Karpas-422 (cell line): Measurements from ENCODE around the gene MEIS1. TPM values are rescaled to one million over a fixed set of nuclear protein-coding genes. Genes with fewer than 3 reads are reported as not detected.

Source experiments
- DNase-seq: peaks from one replicate; pipeline ENCODE4 v3.0.0-alpha.2; 2015
- H2AFZ ChIP-seq: fragments of 200-600 bp; sonication (generic); 2 replicates; pipeline ENCODE4 v1.6.1; 2014; ENCODE audit warnings: antibody characterized with exemption, low read length, mixed read lengths
- H3K27ac ChIP-seq: fragments of 200-600 bp; sonication (generic); 2 replicates; pipeline ENCODE4 v1.5.1; 2014; ENCODE audit warnings: mild to moderate bottlenecking, low read length, moderate library complexity
- H3K27me3 ChIP-seq: fragments of 200-600 bp; sonication (generic); 2 replicates; pipeline ENCODE4 v1.6.1; 2014; ENCODE audit warnings: low read length, mixed read lengths
- H3K36me3 ChIP-seq: fragments of 200-600 bp; sonication (generic); 2 replicates; pipeline ENCODE4 v1.6.1; 2014; ENCODE audit warnings: low read length, mixed read lengths; ENCODE audit not compliant: insufficient read depth
- H3K4me1 ChIP-seq: fragments of 200-600 bp; sonication (generic); 2 replicates; pipeline ENCODE4 v1.6.1; 2014; ENCODE audit warnings: mild to moderate bottlenecking, low read length, mixed read lengths
- H3K4me2 ChIP-seq: fragments of 200-600 bp; sonication (generic); 2 replicates; pipeline ENCODE4 v1.6.1; 2014; ENCODE audit warnings: low read length, low read depth, mild to moderate bottlenecking; ENCODE audit not compliant: poor library complexity, severe bottlenecking
- H3K4me3 ChIP-seq: fragments of 200-600 bp; sonication (generic); 2 replicates; pipeline ENCODE4 v1.5.1; 2014; ENCODE audit warnings: mild to moderate bottlenecking, antibody characterized with exemption, low read length, mixed read lengths
- H3K79me2 ChIP-seq: fragments of 200-600 bp; sonication (generic); 2 replicates; pipeline ENCODE4 v1.6.1; 2014; ENCODE audit warnings: mild to moderate bottlenecking, low read length, mixed read lengths
- H3K9ac ChIP-seq: fragments of 200-600 bp; sonication (generic); 2 replicates; pipeline ENCODE4 v1.6.0; 2014; ENCODE audit warnings: low read length
- H3K9me2 ChIP-seq: fragments of 200-600 bp; sonication (generic), shearing (Covaris generic); replicated peaks from 2 replicates; pipeline ENCODE4 v1.6.0; 2014; ENCODE audit warnings: mild to moderate bottlenecking, low read length, moderate library complexity; ENCODE audit not compliant: insufficient read depth
- H3K9me3 ChIP-seq: fragments of 300-700, 200-600 bp; sonication (generic); 2 replicates; pipeline ENCODE4 v1.6.1; 2014; ENCODE audit warnings: low read length, mixed read lengths
- H4K20me1 ChIP-seq: fragments of 200-600 bp; sonication (generic); 2 replicates; pipeline ENCODE4 v1.6.1; 2014; ENCODE audit warnings: mild to moderate bottlenecking, antibody characterized with exemption, low read length, low read depth; ENCODE audit not compliant: insufficient read depth
- total RNA-seq: library from RNA; depleted of rRNA; stranded (reverse); fragments of >200 nt; shearing (Covaris generic); gene quantifications from 2 replicates; pipeline ENCODE4 v1.2.3, GENCODE V29; 2014; ENCODE audit warnings: low replicate concordance

The MEIS1 gene
- total RNA-seq, 1 experiment from 2014 or later = 32.5 TPM

DNA sequence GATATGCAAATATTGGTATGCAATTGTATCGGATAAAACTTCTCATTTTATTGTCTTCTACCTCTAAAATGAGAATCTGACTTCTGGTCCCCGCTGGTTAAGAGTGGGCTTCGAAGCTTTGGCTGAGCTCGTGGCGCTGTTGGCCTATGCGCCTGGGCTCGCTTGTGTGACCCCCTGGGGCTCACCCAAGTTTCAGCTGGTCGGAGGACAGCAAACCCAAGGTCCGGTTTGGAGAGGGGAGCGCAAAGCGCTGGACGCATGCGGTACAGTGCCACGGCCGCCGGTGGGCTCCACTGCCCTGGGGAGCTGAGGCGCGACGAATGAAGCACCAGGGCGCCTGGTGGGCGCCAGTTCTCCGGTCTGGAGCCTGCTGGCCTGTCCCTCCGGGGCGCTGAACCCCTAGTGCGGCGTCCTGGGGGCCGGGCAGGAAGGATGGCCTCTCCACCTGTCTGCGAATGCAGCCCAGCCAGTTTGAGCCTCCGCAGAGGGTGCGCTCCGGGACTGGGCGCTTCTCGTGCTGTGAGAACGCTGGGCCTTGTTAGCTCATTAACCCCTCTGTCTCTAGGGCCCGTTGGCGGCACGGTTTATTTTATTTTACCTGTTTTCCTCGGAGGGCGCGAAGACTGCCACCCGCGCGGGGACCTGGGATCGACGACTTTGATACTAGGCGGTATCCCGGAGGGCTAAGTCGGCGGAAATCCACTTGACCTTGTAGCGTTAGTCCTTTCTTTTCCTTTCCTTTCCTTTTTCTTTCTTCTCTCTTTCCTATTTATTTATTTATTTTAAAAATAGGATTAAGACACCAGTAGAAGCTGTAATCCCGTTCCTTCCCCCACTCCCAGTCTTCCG is 10.4 kb downstream of the MEIS1 start:
- Histone ChIP-seq H3K27ac (no peak overlapping the region), H3K9me2 (no peaks in the 10 kb centered on the region), H3K79me2 (no peaks in the 10 kb centered on the region), H3K27me3 (no peaks in the 10 kb centered on the region), H2AFZ (no peak overlapping the region), H3K9me3 (no peaks in the 10 kb centered on the region), H4K20me1 (no peaks in the 10 kb centered on the region), H3K4me2 (no peak overlapping the region), H3K9ac (no peak overlapping the region), H3K4me1 (peaks cover 18% of the 10 kb centered on the region), H3K36me3 (no peaks in the 10 kb centered on the region), H3K4me3 (no peak overlapping the region)
- DNase-seq = no peak

DNA sequence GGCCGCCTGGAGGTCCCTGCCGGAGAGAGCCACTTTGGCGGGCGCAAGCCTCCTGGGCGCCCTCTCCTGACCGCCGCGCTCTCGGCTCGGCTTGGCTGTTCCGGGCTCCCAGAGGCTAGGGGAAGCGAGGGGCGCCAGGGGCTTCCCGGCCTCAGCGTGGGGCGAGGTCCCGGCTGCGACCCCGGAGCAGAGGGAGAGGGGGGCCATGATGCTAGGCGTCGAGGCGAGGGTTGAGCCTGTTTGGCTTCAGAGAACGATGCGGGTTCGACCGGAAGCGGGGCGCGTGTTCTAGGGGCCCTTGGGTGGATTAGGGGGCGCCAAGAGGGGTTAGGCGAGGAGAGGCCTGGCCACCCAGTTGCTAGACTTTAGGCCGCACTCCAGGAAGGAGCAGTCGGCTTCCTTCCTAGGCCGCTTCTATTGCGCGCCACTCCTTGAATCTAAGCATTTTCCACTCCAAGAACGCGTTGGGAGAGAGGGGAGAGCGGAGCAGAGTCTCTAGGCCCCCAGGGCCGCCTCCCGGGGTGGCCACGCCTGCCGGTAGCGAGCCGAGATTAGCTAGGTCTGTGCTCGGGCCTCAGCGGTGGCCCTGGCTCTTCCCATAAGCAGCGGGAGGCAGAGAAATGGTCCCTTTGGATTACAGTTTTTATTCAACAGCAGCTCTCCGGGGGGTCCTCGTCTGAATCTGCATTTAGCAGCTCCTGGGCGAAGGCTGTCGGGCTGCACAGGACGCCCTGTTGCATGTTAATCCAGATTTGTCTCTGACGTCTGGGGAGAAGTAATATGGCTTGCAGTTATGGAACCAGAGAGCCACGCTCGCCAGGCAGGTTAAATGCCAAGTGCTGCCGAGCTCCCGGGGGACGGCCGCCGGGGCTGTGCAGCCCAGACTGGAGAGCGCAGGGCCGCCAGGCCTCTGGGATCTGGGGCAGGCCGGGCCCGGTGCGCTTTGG is 11.3 kb downstream of the MEIS1 start:
- Histone ChIP-seq H3K9ac (no peak overlapping the region), H2AFZ (no peak overlapping the region), H3K9me2 (no peaks in the 10 kb centered on the region), H3K9me3 (no peaks in the 10 kb centered on the region), H3K27me3 (no peaks in the 10 kb centered on the region), H4K20me1 (no peaks in the 10 kb centered on the region), H3K4me1 (peaks cover 16% of the 10 kb centered on the region), H3K36me3 (no peaks in the 10 kb centered on the region), H3K4me2 (no peak overlapping the region), H3K79me2 (no peaks in the 10 kb centered on the region), H3K4me3 (no peak overlapping the region), H3K27ac (no peak overlapping the region)
- no peak for DNase-seq

GRCh38 chr2:66446941-66447340 is 12.0 kb downstream of the MEIS1 start:
- H3K4me3 ChIP-seq = no peak overlapping the region
- H3K79me2 ChIP-seq = no peaks in the 10 kb centered on the region
- H4K20me1 ChIP-seq = no peaks in the 10 kb centered on the region
- H3K36me3 ChIP-seq = no peaks in the 10 kb centered on the region
- no peak overlapping the region for H3K9ac ChIP-seq
- no peaks in the 10 kb centered on the region for H3K9me3 ChIP-seq
- DNase-seq = no peak
- H3K4me1 ChIP-seq = peaks cover 9% of the 10 kb centered on the region
- H3K27me3 ChIP-seq = no peaks in the 10 kb centered on the region
- no peak overlapping the region for H2AFZ ChIP-seq
- no peaks in the 10 kb centered on the region for H3K9me2 ChIP-seq
- H3K27ac ChIP-seq = no peak overlapping the region
- no peak overlapping the region for H3K4me2 ChIP-seq

DNA sequence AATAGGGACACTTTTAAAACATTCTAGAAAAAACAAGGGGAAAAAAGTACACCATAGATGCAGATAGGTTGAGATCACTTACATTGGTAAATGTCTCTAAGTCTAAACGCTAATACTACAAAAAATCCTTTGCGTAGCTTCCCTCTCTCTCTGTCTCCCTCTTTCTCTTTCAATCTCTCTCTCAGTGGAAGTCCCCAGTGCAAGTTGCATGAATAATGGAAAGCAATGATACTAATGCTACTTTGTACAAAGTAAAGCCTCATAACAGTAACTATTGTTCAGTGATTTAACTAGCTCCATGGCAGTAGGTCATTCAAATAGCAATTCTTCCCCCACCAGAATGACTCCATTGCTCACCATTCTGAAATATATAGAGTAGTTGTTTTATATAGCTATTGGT is 12.8 kb downstream of the MEIS1 start:
- H4K20me1 ChIP-seq = no peaks in the 10 kb centered on the region
- H3K9me2 ChIP-seq = no peaks in the 10 kb centered on the region
- no peak overlapping the region for H3K9ac ChIP-seq
- no peaks in the 10 kb centered on the region for H3K79me2 ChIP-seq
- no peaks in the 10 kb centered on the region for H3K36me3 ChIP-seq
- H2AFZ ChIP-seq = no peak overlapping the region
- no peaks in the 10 kb centered on the region for H3K27me3 ChIP-seq
- H3K27ac ChIP-seq = no peak overlapping the region
- H3K4me1 ChIP-seq = peaks cover 6% of the 10 kb centered on the region
- H3K9me3 ChIP-seq = no peaks in the 10 kb centered on the region
- no peak overlapping the region for H3K4me3 ChIP-seq
- DNase-seq = no peak
- no peak overlapping the region for H3K4me2 ChIP-seq

- no peaks in the 10 kb centered on the region for H4K20me1 ChIP-seq
- no peak overlapping the region for H3K9ac ChIP-seq
- H3K36me3 ChIP-seq = no peaks in the 10 kb centered on the region
- H3K4me2 ChIP-seq = no peak overlapping the region
- no peaks in the 10 kb centered on the region for H3K9me3 ChIP-seq
- no peak overlapping the region for H2AFZ ChIP-seq
- no peaks in the 10 kb centered on the region for H3K9me2 ChIP-seq
- H3K4me1 ChIP-seq = no peaks in the 10 kb centered on the region
- H3K27me3 ChIP-seq = no peaks in the 10 kb centered on the region
- H3K4me3 ChIP-seq = no peak overlapping the region
- no peak overlapping the region for H3K27ac ChIP-seq
- DNase-seq = no peak
- H3K79me2 ChIP-seq = no peaks in the 10 kb centered on the region
Measured at GRCh38 chr2:66448136-66448991, 13.4 kb downstream of the MEIS1 start.

- Histone ChIP-seq H3K4me3 (no peak overlapping the region), H2AFZ (no peak overlapping the region), H3K9me3 (no peaks in the 10 kb centered on the region), H3K4me2 (no peak overlapping the region), H3K9me2 (no peaks in the 10 kb centered on the region), H3K27ac (no peak overlapping the region), H3K36me3 (no peaks in the 10 kb centered on the region), H3K9ac (no peak overlapping the region), H3K4me1 (no peaks in the 10 kb centered on the region; the same call in 1 of the 2 replicates), H3K27me3 (no peaks in the 10 kb centered on the region), H3K79me2 (no peaks in the 10 kb centered on the region), H4K20me1 (no peaks in the 10 kb centered on the region)
- DNase-seq = no peak
Measured at GRCh38 chr2:66452214-66452613, 17.3 kb downstream of the MEIS1 start.

DNA sequence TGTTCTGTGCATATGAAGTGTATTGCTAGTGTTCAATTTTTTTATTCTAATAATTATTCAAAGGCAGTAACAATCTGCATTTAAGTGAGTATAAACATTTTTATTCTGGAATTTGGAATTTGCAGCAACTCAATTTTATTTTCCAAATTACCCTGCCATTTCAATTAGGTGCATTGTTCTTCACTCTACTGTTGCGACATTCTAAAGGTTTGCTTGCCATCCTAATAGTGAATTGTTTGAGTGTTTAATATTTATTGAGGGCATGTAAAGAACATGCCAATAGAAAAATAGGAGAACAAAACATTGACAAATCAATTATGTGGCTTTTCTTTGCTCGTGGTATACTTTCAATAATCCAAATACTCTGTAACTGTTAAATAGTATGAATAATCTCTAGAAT is 18.0 kb downstream of the MEIS1 start:
- no peak overlapping the region for H3K9ac ChIP-seq
- no peaks in the 10 kb centered on the region for H3K9me2 ChIP-seq
- no peak overlapping the region for H3K4me3 ChIP-seq
- H3K79me2 ChIP-seq = no peaks in the 10 kb centered on the region
- no peaks in the 10 kb centered on the region for H3K27me3 ChIP-seq
- H3K36me3 ChIP-seq = no peaks in the 10 kb centered on the region
- no peaks in the 10 kb centered on the region for H3K9me3 ChIP-seq
- H2AFZ ChIP-seq = no peak overlapping the region
- no peaks in the 10 kb centered on the region; the same call in 1 of the 2 replicates for H3K4me1 ChIP-seq
- H4K20me1 ChIP-seq = no peaks in the 10 kb centered on the region
- H3K4me2 ChIP-seq = no peak overlapping the region
- H3K27ac ChIP-seq = no peak overlapping the region
- DNase-seq = no peak
